ENCODE data around the gene ZNF469. TPM values are rescaled to one million over a fixed set of nuclear protein-coding genes. Genes with fewer than 3 reads are reported as not detected.

Gene ZNF469
- polyA plus RNA-seq, 12 donors: 3.8 to 31.0 (median 5.8) TPM

DNA sequence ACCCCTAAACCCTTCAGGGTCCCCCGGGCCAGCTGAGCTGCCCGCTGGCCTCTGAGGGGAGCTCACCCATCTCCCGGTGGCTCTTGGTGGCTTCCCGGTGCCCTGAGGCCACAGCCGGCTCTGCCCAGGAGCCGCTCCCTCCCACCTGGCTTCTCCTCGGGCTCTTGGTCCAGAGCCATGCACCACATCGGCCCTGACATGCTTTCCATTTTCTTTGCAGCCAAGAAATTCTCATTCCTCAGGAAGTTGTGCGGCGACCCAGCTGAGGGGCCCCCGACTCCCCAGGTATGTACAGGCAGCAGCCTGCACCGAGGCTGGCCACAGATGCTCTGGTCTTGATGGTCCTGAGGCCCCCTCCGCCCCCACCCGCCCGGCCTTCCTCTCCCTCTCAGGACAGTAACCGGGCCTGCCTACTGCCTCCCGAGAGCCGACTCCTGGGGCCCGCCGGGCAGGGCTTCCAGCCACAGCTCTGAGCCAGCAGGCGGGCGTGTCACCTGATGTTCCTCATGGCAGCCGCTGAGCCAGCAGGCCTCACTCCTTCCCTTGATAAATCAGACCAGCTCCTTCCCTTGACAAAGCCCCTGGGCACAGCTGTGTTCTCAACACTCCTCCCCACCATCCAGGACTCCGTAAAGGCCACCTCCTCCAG, 42.0 kb downstream of the ZNF469 start:
- no peak for DNase-seq

DNA sequence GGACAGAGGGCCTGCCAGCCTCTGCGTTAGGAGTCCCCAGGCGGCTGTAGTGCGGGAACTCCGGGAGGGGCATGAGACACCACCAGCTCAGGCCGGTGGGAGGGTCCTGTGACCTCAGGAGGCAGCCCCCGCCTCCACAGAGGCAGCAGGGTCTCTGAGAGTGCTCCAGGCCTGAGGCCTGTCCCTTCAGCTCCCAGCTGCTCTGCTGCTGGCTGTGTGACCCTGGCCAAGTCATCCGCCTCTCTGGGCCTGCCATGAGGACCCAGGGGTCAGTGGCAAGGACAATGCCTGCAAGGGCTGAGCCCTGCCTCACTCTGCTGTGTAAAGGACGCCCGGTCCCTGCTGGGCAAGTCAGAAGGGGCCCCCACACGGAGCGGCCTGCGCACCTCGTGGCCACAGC, 43.3 kb downstream of the ZNF469 start:
- no peak for DNase-seq

DNA sequence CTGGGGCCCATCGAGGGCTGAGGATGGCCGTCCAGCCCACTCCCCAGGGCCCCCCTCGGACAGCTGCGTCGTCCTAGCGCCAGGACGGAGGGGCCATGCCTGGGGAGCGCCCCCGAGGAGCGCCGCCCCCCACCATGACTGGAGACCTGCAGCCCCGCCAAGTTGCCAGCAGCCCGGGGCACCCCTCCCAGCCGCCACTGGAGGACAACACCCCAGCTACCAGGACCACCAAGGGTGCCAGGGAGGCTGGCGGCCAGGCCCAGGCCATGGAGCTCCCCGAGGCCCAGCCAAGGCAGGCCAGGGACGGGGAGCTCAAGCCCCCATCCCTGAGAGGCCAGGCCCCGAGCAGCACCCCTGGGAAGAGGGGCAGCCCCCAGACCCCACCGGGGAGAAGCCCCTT, 44.6 kb downstream of the ZNF469 start:
- no peak for DNase-seq

DNA sequence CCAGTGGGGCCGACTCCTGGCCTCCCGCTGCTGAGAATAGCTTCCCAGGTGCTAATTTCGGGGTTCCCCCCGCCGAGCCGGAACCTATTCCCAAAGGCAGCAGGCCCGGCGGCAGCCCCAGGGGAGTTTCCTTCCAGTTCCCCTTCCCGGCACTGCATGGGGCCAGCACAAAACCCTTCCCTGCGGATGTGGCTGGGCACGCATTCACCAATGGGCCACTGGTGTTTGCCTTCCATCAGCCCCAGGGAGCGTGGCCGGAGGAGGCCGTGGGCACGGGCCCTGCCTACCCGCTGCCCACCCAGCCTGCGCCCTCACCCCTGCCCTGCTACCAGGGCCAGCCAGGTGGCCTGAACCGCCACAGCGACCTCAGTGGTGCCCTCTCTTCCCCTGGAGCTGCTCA, 45.4 kb downstream of the ZNF469 start:
- DNase-seq: no peak

DNA sequence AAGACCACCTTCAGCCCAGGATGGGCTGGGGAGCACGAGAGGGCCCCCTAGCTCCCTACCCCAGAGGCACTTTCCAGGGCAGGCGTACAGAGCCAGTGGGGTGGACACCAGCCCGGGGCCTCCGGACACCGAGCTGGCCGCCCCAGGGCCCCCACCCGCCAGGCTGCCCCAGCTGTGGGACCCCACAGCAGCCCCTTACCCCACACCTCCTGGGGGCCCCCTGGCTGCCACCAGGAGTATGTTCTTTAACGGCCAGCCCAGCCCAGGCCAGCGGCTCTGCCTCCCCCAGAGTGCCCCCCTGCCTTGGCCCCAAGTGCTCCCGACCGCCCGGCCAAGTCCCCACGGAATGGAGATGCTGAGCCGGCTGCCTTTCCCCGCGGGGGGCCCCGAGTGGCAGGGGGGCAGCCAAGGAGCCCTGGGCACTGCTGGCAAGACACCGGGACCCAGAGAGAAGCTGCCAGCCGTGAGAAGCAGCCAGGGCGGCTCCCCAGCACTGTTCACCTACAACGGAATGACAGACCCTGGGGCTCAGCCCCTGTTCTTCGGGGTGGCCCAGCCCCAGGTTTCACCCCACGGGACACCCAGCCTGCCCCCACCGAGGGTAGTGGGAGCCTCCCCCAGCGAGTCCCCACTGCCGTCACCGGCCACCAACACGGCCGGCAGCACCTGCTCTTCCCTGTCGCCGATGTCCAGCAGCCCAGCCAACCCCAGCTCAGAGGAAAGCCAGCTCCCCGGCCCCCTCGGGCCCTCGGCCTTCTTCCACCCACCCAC, 46.0 kb downstream of the ZNF469 start:
- DNase-seq: no peak

DNA sequence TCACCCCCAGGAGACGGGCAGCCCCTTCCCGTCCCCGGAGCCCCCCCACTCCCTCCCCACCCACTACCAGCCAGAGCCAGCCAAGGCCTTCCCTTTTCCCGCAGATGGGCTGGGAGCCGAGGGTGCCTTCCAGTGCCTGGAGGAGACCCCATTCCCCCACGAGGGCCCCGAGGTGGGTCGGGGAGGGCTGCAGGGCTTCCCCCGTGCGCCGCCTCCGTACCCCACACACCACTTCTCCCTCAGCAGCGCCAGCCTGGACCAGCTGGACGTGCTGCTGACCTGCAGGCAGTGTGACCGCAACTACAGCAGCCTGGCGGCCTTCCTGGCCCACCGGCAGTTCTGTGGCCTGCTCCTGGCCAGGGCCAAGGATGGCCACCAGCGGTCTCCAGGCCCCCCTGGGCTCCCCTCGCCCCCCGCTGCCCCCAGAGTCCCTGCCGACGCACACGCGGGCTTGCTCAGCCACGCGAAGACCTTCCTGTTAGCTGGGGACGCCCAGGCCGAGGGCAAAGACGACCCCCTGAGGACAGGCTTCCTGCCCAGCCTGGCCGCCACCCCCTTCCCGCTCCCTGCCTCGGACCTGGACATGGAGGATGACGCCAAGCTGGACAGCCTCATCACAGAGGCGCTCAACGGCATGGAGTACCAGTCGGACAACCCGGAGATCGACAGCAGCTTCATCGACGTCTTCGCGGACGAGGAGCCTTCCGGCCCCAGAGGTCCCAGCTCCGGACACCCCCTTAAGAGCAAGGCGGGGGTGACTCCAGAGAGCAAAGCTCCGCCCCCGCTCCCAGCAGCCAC, 46.8 kb downstream of the ZNF469 start:
- DNase-seq: no peak

DNA sequence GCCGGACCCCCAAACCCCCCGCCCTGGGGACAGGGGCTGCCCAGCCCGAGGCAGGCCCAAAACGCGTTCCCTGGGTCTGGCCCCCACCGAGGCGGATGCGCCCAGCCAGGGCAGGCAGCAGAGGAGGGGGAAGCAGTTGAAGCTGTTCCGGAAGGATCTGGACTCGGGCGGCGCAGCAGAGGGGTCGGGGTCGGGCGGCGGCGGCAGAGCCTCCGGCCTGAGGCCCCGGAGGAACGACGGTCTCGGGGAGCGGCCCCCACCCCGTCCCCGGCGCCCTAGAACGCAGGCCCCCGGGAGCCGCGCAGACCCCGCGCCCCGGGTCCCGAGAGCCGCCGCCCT, 47.4 kb downstream of the ZNF469 start:
- no peak for DNase-seq

DNA sequence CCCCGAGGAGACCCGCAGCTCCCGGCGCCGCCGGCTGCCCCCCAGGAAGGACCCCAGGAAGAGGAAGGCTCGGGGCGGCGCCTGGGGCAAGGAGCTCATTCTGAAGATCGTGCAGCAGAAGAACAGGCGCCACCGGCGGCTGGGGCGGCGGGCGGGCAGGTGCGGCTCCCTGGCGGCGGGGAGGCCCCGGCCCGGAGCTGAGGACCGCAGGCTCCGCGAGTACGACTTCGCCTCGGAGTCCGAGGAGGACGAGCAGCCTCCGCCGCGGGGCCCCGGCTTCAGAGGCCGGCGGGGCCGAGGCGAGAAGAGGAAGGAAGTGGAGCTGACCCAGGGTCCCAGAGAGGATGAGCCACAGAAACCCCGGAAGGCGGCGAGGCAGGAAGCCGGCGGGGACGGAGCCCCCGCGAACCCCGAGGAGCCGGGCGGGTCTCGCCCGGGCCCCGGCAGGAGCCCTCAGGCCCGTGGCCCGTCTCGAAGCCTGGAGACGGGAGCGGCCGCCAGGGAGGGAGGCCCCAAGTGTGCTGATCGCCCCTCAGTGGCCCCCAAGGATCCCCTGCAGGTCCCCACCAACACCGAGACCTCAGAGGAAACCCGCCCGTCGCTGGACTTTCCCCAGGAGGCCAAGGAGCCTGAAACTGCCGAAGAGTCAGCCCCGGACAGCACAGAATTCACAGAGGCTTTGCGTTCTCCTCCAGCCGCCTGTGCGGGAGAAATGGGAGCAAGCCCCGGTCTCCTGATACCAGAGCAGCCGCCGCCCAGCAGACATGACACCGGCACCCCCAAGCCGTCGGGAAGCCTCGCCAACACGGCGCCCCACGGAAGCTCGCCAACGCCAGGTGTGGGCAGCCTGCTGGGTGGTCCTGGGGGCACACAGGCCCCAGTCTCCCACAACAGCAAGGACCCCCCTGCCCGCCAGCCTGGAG, 48.0 kb downstream of the ZNF469 start:
- no peak for DNase-seq

DNA sequence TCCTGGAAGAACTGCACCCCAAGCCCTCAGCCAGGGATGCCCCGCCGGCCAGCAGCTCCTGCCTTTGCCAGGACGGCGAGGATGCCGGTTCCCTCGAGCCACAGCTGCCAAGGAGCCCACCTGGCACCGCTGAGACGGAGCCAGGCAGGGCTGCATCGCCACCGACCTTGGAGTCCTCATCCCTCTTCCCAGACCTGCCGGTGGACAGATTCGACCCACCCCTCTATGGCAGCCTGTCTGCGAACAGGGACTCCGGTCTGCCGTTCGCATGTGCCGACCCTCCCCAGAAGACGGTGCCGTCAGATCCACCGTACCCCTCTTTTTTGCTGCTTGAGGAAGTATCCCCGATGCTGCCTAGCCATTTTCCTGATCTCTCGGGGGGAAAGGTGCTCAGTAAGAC, 48.9 kb downstream of the ZNF469 start:
- no peak for DNase-seq

DNA sequence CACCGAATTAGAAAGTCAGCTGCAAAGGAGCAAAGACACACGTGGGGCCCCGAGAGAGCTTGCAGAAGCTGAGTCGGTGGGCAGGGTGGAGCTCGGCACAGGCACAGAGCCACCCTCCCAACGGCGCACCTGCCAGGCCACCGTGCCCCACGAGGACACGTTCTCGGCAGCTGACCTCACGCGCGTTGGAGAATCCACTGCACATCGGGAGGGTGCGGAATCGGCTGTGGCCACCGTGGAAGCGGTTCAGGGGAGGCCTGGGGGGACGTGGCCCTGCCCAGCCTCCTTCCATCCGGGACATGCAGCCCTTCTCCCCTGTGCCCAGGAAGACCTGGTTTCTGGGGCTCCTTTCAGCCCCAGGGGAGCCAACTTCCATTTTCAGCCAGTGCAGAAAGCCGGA, 49.4 kb downstream of the ZNF469 start:
- no peak for DNase-seq

Other genes starting within 250 kb of the ZNF469 start
- gene ZFPM1, start 70.3 kb downstream of the ZNF469 start, polyA plus RNA-seq (ENCODE audit: insufficient read length in 12 of 12): 1 to 10 TPM in 5 of 12 donors, under 1 TPM in 5, not detected in 2; 0.74 to 3.9 (median 1.1) TPM
- 10 to 100 TPM in 11 of 12 donors, not detected in 1; 21.4 to 54.4 (median 25.0) TPM for gene ZC3H18, start 187.4 kb downstream of the ZNF469 start, polyA plus RNA-seq (ENCODE audit: insufficient read length in 12 of 12)